ENCODE measurements around the gene EXOC4.

DNA sequence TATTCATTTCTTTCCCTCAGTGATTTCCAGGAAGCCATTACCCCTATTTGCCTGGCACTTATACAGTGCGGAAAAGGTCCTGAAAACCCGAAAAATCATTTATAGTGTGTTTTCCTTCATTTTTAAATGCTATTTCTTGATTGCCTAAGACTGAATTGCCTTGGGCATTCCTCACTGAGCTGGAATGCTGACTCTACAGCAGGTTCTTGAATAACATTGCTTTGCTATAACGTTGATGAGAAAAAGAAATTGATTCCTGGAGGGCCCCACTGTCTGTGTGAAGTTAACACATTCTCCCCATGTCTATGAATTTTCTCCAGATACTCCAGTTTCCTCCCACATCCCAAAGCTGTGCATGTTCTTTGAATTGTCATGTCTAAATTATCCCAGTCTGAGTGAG lies 308.5 kb downstream of the EXOC4 start:
- TF ChIP-seq SUZ12 (IDR thresholded peaks at IDR 0.05; ENCODE audit: extremely low read depth, insufficient read depth, insufficient read length) (no peak), ZNF274 (IDR thresholded peaks at IDR 0.05; ENCODE audit: low read depth, low read length) (no peak), YY1 (IDR thresholded peaks at IDR 0.05; ENCODE audit: insufficient read depth, insufficient read length) (no peak)

Measured in NT2/D1 (cell line).